Stimulated activated CD4-positive, alpha-beta T cell treated with anti-CD3 and anti-CD28 coated beads, Interleukin-2, amount 100 ng/mL, for 4 hours (primary cell): Measurements from ENCODE around the gene STX19.
"Not testable (repeated sequence)": the region's sequence is repeated elsewhere in the genome, so short reads cannot be mapped to it uniquely, and the experiment has no call there.

Experiments used
- DNase-seq: peaks from one replicate; pipeline ENCODE4 v3.0.0-alpha.2; 2020; ENCODE audit warnings: low read depth

STX19 gene, protein sequence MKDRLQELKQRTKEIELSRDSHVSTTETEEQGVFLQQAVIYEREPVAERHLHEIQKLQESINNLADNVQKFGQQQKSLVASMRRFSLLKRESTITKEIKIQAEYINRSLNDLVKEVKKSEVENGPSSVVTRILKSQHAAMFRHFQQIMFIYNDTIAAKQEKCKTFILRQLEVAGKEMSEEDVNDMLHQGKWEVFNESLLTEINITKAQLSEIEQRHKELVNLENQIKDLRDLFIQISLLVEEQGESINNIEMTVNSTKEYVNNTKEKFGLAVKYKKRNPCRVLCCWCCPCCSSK

DNA sequence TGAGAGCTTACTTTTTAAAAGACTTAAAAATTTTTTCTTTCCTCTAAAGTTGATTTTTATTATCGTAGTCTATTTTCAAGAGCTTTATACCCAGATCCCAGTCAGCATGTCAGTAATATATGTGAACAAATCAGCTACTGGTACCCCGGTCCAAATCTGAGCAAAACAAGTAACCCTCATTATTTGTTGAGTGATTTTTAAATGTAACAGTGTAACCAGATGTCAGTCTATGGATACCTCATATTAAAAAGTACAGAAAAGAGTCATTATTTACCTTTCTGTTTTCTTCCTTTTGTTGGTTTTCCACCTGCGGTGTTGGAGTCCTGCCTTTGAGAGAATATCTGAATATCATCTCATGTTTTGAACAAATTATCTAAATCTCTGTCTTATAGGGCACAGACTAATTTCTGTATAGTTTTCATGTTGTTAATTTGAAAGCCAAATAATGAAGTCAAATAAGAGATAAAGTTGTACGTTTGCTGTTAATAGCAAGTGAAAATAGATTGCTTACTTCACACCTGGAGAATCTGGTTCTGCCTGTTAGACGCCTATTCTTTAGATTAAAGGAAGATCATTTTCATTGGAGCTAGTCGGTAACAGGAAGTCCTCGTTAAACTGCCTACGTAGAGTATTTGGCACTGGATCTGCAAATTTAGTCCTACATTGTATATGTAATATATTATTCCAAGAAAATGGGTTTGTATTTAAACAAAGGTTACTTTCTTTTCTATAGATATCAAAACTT, at the start of gene STX19:
TSS of gene STX19 (minus strand) at position 505 of the 745 bp plus-strand sequence. CDS start 13,328 bp downstream, outside the sequence.
- DNase-seq = no peak

GRCh38 chr3:94076055-94076454, 47.7 kb upstream of the STX19 start:
- no peak for DNase-seq

GRCh38 chr3:94071713-94072284, 43.4 kb upstream of the STX19 start:
- DNase-seq = no peak

DNA sequence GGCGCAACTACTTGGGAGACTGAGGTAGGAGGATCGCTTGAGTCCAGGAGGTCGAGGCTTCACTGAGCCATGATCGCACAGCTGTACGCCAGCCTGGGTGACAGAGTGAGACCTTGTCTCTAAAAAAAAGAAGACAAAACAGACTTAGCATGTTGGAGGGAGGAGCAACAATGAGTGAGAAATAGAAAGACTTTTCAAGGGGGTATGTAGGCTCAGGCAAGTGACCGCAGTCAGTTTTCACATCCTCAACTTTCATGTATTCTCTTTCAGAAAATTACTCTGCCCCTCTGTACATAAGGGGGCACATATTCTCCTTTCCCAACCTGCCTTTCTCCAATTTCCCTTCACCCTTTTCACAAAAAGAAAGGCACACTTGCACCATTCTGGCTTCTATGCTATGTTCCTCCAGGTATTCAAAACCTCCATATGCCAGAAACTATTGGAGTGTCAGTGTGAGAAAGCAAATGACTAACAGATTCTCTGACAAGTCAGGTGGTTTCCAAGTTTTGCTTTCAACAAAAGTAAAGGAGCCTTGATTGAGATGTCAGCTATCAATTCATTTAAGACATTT, 42.0 kb upstream of the STX19 start:
- DNase-seq = no peak

DNA sequence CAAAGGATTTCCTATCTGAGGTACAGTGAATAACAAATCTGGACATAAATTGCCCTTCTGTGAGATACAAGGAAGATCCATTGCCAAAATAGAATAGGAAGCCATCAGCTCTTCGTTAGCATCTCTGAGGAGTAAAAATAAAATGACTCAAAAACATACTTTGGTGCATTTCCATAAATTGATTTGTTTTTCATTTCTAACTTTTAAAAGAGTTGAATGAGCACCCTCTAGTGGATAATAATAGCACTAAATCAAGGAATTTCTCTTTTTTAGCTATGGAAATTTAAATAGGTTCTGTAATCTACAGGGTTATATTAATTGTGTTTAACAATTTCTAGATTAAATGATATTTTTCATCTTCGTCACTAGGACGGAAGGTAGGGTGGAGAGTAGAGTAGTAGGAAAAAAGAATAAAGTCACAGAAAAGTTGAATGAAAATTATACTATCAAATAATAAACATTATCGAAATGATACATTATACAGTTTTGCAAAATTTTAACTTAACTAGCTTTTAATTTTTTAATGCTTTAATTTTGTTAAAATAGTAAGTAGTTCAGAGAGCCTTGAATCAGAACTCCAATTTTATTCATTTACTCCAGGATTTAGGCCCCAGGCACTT, 40.9 kb upstream of the STX19 start:
- DNase-seq = no peak

GRCh38 chr3:94066506-94067500, 38.4 kb upstream of the STX19 start:
- no peak for DNase-seq

- no peak for DNase-seq
Measured at GRCh38 chr3:94065819-94066480, 37.6 kb upstream of the STX19 start.

- no peak for DNase-seq
Measured at GRCh38 chr3:94065122-94065521, 36.7 kb upstream of the STX19 start.

GRCh38 chr3:94064243-94064860, 36.0 kb upstream of the STX19 start:
- DNase-seq = no peak

GRCh38 chr3:94063496-94064119, 35.2 kb upstream of the STX19 start:
- DNase-seq = no peak

DNA sequence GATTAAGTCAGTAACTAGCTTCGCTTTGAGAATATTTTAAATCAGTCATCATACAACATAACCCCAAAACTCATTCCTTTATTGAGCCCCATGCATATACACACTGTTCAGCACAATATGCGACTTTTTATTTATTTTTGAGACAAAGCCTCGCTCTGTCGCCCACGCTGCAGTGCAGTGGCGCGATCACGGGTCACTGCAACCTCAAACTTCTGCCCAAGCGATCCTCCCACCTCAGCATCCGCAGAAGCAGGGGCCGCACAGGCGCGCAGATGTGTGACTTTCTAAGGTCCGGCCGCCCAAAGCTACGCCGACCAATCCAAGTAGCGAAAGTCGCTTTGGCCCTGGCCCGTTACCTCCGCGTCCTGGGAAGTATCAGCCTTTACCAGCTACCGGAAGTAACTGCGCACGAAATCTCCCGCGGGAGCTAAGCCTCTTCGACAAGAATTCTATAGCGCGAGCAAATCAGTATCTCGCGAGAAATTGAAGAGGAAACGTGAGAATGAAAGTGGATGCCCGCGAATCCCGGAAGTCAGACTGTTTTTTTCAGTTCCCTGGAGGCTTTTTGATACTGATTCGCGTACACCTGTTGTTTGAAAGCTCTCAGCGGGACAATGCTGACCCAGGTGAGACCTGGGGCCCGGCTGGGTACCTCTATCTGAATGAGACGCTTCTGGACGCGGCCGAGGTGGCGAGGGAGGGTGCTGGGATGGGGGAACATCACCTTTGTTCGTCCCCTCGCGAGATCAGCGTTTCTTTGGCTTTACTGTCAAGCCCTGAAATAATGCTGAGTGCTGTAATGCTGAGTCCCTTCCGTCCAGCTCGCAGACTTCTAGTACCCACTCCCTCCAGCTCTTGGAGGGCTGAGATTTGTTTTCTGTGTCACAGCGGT, 34.4 kb upstream of the STX19 start, which contains the start of the genes DHFR2 and NSUN3:
TSS of gene DHFR2 (minus strand) at position 404 of the 892 bp plus-strand sequence. CDS start 1,405 bp downstream, outside the sequence.
TSS of gene NSUN3 (plus strand) at position 549 of the 892 bp plus-strand sequence. CDS start at position 615, 66 bp downstream.
- peak; percentile 72 for DNase-seq

DNA sequence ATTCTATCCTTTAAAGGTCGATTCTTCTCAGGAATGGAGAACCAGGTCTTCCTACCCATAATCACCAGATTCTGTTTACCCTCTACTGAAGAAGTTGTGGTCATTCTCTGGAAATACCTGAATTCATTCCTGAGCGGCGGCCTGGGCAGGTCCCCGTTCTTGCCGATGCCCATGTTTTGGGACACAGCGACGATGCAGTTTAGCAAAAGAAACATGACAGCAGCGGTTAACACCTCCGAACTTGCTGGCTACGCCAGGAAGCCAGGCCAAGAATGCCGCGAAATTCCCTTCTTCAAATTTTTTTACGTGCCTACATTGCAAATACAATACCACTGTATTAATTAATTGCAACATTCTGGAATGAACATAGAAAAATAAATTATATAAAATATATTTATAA, 32.9 kb upstream of the STX19 start:
- no peak for DNase-seq

- DNase-seq = no peak
Measured at GRCh38 chr3:94050546-94050945, 22.1 kb upstream of the STX19 start.

DNA sequence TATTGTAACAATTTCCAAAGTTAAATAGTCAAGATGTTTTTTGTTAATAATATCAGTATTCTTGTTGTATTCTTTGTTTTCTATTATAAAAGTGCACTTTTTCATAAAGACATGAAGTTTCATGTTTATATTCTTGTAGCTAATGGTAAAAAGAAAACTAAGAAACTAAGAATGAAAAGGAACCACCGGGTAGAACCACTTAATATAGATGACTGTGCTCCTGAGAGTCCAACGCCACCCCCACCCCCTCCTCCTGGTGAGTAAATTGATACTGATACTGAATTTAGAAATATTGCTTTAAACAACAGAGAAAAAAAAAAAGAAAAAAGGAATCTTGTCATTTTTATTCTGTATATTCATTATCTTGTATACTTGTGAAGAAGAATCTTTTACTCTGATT, 20.9 kb upstream of the STX19 start:
- DNase-seq = no peak

DNA sequence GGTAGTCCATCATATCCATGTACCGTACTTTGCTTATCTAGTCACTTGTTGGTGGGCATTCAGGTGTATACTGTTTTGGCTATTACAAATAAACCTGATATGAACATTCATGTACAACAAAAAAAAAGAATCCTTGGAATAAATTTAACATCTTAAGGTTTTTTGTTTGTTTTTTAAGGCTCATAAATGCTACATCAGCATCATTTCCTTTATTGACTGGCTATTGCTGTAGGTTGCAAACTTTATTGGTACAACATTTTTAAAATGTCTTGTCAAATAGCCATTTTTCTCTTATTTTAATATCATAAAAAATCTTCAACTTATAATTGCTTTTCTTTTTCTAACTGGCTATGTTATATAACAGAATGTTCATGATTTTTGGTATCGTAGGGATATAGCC, 18.1 kb upstream of the STX19 start:
- no peak for DNase-seq

GRCh38 chr3:94044100-94044936, 15.9 kb upstream of the STX19 start:
- not testable (repeated sequence) for DNase-seq

GRCh38 chr3:94043285-94043684, 14.9 kb upstream of the STX19 start:
- DNase-seq = no peak
